Measurements from ENCODE around the gene CYB561D2. TPM values are rescaled to one million over a fixed set of nuclear protein-coding genes. Genes with fewer than 3 reads are reported as not detected.
"Not testable (repeated sequence)": the region's sequence is repeated elsewhere in the genome, so short reads cannot be mapped to it uniquely, and the experiment has no call there.

Gene CYB561D2
- 42.7 and 46.3 TPM in 2 replicates for total RNA-seq

GRCh38 chr3:50350527-50351322 lies at the start of gene CYB561D2, which contains the start of gene NPRL2:
CYB561D2 (plus strand) TSS chr3:50350862; CDS start chr3:50351434, 572 bp downstream.
NPRL2 (minus strand) TSS chr3:50350775; CDS start chr3:50350652, 123 bp downstream.
- intact Hi-C loops (cut with micrococcal nuclease) = loop anchor here (1.0 to 2.0 kb wide), 5 partner anchors 9 to 58 kb away; partner anchors contain the start of genes HYAL3, IFRD2, NAA80 and TMEM115

DNA sequence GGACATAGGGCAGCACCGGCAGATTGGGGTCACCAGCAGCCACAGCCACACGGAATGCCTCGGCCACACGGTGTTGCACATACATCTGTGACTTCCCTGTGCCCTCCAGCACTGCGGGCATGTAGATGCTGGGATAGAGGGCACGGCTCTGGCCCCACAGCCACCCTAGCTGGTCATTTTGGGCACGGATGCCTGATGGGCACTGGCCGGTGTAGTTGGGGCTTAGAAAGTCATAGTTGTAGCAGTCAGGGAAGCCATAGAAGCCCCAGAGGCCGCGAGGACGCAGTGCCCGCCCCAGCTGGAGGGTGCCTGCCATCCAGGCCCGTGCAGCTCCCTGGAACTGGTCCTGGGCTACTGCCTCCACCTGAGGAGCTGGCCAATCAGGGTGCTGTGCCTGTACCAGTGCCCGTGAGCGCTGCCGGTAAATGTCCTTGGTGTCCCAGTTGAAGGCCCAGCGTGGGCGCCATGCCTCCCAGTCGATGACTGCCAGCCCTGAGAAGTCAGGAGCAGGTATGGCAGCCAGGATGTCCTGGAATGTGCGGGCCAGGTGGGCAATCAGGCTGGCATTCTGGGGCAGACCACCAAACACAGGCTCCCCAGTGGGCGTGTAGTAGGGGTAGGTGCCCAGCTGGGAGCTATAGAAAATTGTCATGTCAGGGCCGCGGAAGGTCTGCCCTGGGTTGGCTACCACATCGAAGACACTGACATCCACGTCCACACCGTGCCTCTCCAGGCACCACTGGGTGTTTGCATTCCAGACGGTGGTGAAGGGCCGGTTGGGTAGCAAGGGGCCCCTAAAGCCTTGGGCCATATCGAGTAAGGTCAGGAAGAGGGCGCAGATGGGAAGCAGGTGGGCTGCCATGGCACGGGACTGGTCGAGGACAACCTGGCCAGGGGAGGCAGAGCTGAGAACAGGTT lies 48.3 kb upstream of the CYB561D2 start:
- intact Hi-C loops (cut with micrococcal nuclease) = no loop called here

DNA sequence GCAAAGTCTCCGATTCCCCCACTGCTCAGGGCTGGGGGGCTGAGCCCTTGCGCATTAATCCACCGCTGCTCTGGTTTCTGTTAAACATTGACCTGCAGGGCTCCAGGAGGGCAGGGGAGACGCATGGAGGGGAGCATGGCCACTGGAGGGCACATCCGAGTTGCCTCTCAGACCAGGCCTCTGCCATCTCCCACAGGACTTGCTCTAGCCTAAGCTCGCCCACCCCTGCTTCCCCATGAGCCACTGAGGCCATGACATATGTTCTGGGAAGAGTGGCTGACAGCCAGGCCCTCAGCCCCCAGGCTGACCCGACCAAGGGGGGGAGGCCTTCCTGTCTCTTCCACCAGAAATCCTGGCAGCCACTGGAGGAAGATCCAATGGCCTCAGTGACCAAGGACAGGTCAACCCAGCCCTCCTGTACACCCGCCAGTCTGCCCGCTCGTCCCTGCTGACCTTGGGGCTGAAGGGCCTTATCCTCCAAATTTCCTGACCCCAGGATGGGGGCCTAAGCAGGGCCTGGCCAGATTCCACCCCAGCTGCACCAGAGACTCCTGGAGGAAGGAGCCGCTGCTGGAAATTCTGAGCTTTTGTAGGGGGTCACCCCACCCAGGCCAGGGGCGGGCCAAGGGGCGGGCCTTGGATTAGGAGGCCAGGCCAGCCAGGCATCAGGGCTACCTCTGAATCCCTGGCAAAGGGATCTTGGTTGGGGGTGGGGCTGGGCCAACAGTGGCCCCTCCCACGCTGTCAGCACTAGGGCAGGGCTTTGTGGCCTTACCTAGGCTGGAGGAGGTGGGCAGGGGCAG lies 47.4 kb upstream of the CYB561D2 start, which contains the start of gene HYAL1:
Gene HYAL1, minus strand, starts transcription at position 562 of the 803 bp plus-strand sequence. CDS start 618 bp downstream, outside the sequence.
- intact Hi-C loops (cut with micrococcal nuclease) = no loop called here

GRCh38 chr3:50304601-50305000 lies 46.1 kb upstream of the CYB561D2 start:
- intact Hi-C loops (cut with micrococcal nuclease) = no loop called here

DNA sequence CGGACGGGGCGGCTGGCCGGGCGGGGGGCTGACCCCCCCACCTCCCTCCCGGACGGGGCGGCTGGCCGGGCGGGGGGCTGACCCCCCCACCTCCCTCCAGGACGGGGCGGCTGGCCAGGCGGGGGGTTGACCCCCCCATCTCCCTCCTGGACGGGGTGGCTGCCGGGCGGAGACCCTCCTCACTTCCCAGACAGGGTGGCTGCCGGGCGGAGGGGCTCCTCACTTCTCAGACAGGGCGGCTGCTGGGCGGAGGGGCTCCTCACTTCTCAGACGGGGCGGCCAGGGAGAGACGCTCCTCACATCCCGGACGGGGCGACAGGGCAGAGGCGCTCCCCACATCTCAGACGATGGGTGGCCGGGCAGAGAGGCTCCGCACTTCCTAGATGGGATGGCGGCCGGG lies 38.6 kb upstream of the CYB561D2 start:
- intact Hi-C loops (cut with micrococcal nuclease) = not testable (repeated sequence)

- intact Hi-C loops (cut with micrococcal nuclease) = no loop called here
Observed at GRCh38 chr3:50314342-50314741, 36.3 kb upstream of the CYB561D2 start.

DNA sequence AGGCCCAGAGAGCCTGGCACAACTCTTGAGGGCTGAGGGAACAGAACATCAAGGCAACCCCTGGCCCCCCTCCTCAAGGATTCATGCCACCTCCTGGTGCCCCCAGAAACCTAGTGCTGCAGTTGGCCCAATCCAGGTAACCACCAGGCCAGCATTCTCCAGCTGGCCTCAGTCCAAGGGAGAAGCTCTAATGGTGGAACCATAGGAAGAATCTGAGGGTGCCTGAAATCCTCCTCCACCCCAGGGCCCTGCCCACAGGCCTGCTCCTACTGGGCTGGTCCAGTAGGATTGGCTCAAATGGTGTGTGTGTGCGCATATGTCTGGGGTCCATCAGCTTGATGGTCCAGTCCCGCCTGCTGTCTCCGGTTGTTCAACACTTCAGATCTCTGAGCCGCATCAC lies 35.8 kb upstream of the CYB561D2 start:
- intact Hi-C loops (cut with micrococcal nuclease) = no loop called here

DNA sequence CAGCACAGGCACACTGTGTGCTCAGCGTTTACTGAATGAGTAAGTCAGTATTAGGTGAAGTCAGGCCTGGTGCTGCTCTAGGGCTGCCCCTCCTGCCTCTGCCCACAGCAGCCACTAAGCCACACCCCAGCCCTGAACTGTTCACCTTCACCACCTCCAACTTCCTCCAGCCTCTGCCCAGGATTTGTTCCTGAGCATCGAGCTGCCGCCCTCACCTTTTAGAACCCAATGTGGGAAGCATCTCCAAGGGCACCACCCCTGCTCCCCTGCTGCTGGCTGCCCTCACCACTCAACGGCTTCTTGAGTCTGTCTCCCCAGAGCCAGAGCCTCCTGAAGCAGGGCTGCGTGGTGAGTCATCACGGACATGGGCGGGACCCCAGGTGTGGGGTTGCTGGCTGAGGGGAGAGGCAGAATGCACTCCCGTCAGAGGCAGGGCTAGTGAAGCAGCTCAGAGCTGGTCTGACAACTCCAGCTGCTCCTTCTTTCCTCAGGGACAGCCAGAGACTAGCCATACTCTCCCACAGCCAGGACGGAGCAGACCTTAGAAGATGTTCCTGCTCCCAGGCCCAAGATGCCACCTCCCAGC lies 33.9 kb upstream of the CYB561D2 start:
- intact Hi-C loops (cut with micrococcal nuclease) = no loop called here

GRCh38 chr3:50317300-50317699 lies 33.4 kb upstream of the CYB561D2 start:
- intact Hi-C loops (cut with micrococcal nuclease) = no loop called here

DNA sequence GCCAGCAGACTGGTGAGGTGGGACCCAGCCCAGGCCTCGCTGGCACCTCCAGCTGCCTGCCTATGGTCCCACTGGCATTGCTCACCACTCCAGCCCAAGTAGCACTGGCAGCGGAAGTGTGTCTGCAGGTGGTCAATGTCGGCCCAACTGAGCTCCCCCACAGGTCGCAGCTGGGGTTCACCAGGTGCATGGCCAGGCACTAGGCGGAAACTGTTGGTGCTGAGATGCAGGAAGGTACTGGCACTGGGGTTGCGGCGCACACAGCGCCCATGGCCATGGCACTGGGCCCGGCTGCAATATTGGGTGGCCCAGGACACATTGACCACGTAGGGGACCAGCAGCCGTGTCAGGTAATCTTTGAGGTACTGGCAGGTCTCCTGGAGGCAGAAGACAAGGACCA lies 32.5 kb upstream of the CYB561D2 start:
- intact Hi-C loops (cut with micrococcal nuclease) = no loop called here

DNA sequence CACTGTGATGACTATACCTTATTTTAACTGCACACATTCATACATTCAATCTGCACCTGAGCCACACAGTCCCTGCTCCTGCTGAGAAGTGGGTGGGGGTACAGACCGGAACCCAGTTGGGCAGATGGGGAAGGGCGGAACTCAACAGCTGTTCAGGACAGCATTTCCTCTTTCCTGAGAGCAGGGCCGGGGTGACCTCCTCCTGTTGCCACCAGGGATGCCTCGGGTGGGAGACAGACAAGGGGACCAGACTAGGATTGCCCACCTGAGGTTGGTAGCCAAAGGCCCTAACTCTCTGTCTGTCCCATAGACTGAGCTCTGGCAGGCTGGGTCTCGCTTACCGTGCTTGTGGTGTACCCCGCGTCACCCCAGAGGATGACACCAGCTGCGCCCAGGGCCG lies 32.0 kb upstream of the CYB561D2 start:
- intact Hi-C loops (cut with micrococcal nuclease) = no loop called here

DNA sequence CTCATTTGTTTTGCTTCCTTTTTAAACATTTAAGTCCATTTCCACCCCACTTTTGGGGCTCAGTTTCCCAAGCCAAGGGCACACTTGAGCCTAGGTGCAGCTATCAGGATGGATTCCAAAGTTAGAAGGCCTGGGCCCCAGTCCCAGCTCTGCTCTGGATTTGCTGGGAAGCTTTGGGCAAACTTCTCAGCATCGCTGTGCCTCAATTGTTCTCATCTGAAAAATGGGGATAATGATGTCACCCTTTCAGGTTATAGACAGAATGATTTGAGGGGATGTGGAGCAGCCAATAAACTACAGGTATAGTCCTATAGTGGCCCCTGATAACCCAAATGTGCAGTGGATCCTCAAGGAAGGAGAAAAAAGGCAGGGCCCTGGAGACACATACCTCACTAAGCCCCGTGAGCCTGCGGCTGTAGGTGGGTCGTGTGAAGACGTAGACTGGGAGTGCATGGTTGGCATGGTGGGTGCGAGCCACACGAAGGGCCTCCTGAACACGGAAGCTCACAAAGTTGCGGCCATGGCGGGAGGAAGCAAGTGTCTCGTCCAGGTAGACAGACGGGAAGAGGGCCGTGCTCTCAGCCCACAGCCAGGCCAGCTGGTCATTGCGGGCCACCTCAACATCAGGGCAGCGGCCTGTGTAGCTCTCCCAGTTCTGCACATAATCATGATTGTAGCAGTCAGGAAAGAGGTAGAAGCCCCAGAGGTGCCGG lies 31.3 kb upstream of the CYB561D2 start:
- intact Hi-C loops (cut with micrococcal nuclease) = no loop called here

- intact Hi-C loops (cut with micrococcal nuclease) = loop anchor here (2.0 kb wide), 1 partner anchor 17 kb away; no protein-coding TSS in a partner anchor
Observed at GRCh38 chr3:50319894-50320625, 30.6 kb upstream of the CYB561D2 start.

DNA sequence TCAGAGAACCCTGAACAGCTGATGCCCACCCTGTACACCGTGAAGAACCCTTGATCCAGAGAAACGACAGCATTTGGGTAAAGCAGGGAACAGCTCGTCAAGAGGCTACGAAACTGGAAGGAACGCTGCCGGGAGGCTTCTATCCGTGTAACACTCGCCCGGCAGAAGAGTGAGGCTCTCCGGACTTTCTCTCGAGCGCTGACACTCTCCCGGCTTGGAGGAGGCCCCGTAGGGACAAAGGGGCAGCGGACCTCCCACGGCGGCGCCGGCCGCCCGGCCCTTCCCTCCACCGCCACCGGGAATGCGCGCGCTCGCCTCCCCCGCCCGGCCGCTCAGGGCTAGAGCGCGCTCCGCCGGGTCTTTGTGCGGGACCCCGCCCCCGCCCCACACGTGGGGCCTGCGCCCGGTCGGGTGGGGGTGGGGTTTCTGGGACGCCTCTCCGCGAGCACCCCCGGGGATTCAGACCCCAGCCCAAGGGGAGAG lies 29.8 kb upstream of the CYB561D2 start:
- intact Hi-C loops (cut with micrococcal nuclease) = loop anchor here (1.0 to 2.0 kb wide), 3 partner anchors 16 to 29 kb away; partner anchors contain the start of genes HYAL3, IFRD2 and NAA80

GRCh38 chr3:50321336-50322114 lies 29.1 kb upstream of the CYB561D2 start:
- intact Hi-C loops (cut with micrococcal nuclease) = loop anchor here (1.0 to 2.0 kb wide), 3 partner anchors 15 to 29 kb away; partner anchors contain the start of genes HYAL3, IFRD2 and NAA80

DNA sequence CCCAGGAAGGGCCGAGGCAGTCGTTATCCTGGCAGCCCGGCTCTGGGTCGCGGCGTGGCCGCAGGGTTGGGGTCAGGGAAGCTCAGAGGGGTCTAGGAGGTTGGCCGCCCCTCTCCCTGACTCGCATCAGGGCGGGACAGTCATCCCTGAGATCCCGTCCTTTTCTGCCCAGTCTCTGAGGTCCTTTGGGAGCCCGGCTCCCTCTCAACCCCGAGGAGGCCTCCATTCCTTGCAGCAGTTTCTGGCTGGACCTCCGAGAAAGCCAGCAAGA lies 28.6 kb upstream of the CYB561D2 start:
- intact Hi-C loops (cut with micrococcal nuclease) = no loop called here

GRCh38 chr3:50322386-50323091 lies 28.1 kb upstream of the CYB561D2 start, which contains the start of gene HYAL2:
HYAL2 (minus strand) TSS chr3:50322745; CDS start chr3:50320489, 2,256 bp downstream.
- intact Hi-C loops (cut with micrococcal nuclease) = no loop called here

Data from T-helper 2 cell treated with Interferon-gamma antibody and Interleukin-4, amounts not matched to agents 100 ng/mL and 5 ng/mL, for 36 hours (primary cell).